ENCODE measurements around the gene ZNF121.
"Not testable (repeated sequence)": the region's sequence is repeated elsewhere in the genome, so short reads cannot be mapped to it uniquely, and the experiment has no call there.

The ZNF121 gene

DNA sequence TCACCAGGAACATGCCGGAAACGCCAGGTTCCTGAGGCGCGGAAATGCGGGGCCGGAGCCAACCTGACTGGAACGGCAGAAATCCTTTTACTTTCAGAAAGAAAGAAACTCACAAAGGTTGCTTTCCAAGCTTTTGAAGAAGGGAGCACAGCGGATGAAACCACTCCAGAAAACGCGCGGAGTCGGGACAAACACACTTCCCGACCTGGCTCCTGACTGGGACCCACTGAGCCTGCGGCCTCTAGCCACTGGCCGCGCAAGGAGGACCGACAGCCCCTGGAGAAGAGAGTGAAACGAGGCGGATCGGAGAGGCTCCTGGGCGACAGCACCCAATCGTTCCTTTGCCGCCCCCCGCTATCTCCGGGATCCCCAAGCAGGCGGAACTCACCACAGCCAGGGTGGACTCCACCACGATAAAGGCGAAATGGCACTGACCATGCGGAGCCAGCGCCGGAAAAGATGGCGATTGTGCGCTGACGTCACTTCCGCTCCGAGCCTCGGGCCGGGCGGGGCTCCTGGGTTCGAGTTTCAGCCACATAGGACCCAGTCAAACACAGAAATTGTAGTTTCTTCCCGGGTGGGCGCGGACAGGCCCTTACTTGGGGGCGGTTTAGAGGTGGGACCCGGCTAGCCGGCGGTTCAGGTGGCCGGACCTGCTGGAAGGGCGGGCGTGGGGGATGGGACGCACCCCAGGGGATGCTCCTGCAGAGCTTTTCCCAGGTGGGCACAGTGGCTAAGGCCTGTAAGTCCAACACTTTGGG is at the start of gene ZNF121:
Gene ZNF121 (minus strand): TSS at position 432 of the 761 bp plus-strand sequence. CDS start 16,407 bp downstream, outside the sequence.
- peak; percentile 48 for DNase-seq (ENCODE audit: low read depth)

GRCh38 chr19:9627856-9628255 is 43.6 kb upstream of the ZNF121 start:
- DNase-seq (ENCODE audit: low read depth): no peak

DNA sequence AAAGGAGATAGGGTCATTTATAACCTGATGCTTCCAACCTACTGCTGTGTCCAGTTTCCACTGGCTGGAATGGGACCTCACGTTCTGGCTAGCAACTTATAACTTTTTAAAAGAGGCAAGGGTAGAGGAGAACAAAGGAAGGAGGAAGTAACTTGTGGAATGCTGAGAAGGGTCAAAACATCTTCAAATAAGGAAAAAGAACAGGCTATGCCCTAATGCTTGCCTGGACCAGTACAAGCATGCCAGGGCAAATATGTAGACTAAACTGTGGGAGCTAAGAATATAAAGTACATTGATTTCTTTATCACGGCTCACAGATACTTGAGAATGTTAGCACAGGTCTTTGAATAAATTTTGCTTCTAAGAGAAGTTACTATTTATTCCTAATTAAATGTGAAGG is 38.2 kb upstream of the ZNF121 start:
- DNase-seq (ENCODE audit: low read depth): no peak

GRCh38 chr19:9621156-9622037 is 37.1 kb upstream of the ZNF121 start, which contains the start of gene ZNF561:
Gene ZNF561 (minus strand): TSS chr19:9621232. CDS start chr19:9619456, 1,776 bp downstream.
- DNase-seq (ENCODE audit: low read depth): peak; percentile 75

- no peak for DNase-seq (ENCODE audit: low read depth)
Measured at GRCh38 chr19:9620842-9621155, 36.5 kb upstream of the ZNF121 start.

- no peak for DNase-seq (ENCODE audit: low read depth)
Measured at GRCh38 chr19:9615844-9616243, 31.5 kb upstream of the ZNF121 start.

DNA sequence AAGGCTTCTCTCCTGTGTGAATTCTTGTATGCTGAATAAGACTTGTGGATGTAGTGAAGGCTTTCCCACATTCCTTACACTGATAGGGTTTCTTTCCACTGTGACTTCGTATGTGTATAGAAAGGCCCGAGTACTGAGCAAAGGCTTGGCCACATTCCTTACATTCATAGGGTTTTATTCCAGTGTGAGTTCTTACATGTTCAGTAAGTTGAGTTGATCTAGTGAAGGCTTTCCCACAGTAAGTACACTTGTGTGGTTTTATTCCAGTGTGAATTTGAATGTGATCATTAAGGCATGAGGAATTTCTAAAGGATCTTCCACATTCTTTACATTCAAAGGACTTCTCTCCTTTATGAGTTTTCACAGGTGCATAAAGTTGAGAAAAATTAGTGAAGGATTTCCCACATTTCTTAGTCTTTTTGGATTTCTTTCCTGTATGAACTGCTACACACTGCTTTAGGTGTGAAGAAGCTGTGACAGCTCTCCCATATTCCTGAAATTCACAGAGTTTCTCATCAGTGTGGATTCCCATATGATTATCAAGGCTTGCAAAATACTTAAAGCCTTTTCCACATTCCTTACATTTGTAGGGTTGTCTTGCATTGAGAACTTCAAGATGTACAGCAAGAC is 26.3 kb upstream of the ZNF121 start:
- DNase-seq (ENCODE audit: low read depth): no peak

DNA sequence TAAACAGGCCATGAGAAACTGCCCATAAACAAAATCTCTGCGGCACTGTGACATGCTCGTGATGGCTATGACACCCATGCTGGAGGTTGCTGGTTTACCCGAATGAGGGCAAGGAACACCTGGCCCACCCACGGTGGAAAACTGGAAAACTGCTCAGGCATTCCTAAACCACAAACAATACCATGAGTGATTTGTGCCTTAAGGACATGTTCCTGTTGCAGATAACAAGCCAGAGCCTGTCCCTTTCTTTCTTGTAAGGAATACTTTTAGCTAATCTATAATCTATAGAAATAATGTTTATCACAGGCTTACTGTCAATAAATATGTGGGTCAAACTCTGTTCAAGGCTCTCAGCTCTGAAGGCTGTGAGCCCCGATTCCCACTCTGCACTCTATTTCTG is 24.6 kb upstream of the ZNF121 start:
- DNase-seq (ENCODE audit: low read depth): no peak

DNA sequence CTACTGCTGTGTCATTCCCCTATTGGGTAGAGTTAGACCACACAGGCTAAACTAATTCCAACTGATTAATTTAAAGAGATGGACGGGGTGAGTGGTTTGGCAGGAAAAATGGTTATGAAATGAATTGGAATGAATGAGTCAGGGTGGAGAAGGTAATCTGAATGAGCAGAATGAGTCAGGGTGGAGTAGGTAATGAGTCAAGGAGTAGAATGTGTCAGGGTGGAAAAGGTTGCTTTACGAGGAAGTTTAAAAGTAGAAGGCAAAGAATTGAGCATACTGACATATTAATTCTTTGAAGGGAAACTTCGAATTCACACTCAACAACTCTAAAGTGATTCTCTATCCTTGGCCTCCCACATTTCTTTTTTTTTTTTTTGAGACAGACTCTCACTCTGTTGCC is 12.7 kb upstream of the ZNF121 start:
- DNase-seq (ENCODE audit: low read depth): peak; percentile 62

- DNase-seq (ENCODE audit: low read depth): peak; percentile 21
Measured at GRCh38 chr19:9586764-9587163, 2.5 kb upstream of the ZNF121 start.

- not testable (repeated sequence) for DNase-seq (ENCODE audit: low read depth)
Measured at GRCh38 chr19:9582081-9582725, 2.1 kb downstream of the ZNF121 start.

GRCh38 chr19:9580728-9581127 is 3.6 kb downstream of the ZNF121 start:
- no peak for DNase-seq (ENCODE audit: low read depth)

GRCh38 chr19:9570255-9570654 is 14.0 kb downstream of the ZNF121 start:
- DNase-seq (ENCODE audit: low read depth): no peak

DNA sequence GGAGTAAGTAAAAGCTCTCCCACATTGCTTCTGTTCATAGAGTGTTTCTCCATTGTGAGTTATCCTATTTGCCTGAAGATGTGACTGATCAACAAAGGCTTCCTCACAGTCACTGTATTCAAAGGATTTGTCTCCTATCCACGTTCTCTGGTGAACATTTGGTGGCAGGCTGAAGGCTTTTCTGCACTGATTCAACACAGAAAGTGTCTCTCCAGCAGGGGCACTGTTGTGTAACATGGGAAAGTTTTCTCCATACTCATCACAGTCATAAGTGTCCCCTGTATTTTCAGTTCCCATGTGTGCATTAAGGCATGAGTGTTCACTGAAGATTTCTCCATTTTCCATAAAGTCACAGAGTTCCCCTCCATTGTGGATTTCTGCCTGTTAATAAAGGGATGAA is 17.6 kb downstream of the ZNF121 start:
- no peak for DNase-seq (ENCODE audit: low read depth)

DNA sequence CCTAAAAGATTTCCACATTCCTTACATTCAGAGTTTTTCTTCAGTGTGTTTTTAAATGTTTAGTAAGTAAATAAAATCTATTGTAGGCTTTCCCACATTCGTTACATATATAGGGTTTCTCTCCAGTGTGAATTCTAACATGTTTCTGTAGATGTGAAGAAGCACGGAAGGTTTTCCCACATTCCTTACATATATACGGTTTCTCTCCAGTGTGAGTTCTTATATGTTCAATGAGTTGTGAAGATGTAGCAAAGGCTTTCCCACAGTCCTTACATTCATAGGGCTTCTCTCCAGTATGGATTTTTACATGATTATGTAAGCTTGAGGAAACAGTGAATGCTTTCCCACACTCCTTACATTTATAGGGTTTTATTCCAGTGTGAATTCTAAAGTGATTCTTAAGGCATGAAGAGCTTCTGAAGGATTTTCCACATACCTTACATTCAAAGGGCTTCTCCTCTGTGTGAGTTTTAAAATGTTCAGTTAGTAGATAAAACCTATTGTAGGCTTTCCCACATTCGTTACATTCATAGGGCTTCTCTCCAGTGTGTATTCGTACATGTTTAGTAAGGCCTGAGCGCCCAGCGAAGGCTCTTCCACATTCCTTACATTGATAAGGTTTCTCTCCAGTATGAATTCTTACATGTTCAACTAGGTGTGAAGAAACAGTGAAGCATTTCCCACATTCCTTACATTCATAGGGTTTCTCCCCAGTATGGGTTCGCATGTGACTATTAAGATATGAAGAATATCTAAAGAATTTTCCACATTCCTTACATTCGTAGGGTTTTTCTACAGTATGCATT is 18.2 kb downstream of the ZNF121 start:
- DNase-seq (ENCODE audit: low read depth): no peak

DNA sequence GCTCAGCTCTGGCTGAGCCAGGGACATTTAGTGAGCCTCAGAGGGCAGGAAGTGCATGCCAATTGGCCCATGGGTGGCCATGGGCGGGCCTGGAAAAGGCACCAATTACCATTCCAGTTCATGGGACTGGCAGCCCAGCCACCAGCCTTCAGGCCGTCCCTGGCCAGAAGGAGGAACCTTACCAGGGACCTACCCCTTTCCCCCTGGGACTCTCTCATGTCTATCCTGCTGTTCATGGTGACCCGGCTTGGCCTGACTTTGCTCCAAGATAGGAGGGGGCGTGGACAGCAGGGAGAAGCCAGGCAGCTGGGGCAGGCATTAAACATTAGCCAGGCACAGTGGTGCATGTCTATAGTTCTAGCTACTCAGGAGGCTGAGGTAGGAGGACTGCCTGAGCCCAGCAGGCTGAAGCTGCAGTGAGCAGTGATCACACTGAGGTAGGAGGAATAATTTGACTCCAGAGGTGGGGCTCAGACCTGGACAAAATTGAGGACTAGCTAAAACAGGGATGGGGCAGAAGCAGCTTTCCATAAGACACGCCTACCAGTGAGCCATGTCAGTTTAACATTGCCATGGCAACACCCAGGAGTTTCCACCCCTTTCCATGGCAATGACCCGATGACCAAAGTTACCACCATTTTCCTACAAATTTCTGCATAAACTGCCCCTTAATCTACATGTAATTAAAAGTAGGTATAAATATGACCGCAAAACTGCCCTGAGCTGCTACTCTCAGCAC is 31.6 kb downstream of the ZNF121 start:
- no peak for DNase-seq (ENCODE audit: low read depth)

- DNase-seq (ENCODE audit: low read depth): no peak
Measured at GRCh38 chr19:9547870-9548269, 36.4 kb downstream of the ZNF121 start.

DNA sequence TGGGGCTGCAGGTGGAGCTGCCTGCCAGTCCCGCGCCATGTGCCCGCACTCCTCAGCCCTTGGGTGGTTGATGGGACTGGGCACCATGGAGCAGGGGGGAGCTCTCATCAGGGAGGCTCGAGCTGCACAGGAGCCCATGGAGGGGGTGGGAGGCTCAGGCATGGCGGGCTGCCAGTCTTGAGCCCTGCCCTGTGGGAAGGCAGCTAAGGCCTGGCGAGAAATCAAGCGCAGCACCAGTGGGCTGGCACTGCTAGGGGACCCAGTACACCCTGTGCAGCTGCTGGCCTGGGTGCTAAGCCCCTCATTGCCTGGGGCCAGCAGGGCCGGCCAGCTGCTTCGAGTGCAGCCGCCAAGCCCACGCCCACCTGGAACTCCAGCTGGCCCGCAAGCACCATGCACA is 43.0 kb downstream of the ZNF121 start:
- not testable (repeated sequence) for DNase-seq (ENCODE audit: low read depth)

DNA sequence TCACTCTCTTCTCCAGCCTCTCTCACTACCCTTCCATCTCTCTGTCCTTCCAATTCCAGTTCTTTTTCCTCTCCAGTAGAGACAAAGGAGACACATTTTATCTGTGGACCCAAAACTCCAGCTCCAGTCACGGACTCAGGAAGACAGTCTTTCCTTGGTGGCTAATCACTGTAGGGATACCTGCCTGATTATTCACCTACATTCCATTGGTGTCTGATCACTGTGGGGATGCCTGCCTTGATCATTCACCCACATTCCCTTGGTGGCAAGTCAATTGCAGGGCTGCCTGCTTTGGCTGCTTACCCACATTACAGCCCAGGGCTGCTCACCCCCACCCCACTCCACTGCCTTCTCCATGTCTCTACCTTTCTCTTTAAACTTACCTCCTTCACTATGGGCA is 44.4 kb downstream of the ZNF121 start:
- not testable (repeated sequence) for DNase-seq (ENCODE audit: low read depth)

DNA sequence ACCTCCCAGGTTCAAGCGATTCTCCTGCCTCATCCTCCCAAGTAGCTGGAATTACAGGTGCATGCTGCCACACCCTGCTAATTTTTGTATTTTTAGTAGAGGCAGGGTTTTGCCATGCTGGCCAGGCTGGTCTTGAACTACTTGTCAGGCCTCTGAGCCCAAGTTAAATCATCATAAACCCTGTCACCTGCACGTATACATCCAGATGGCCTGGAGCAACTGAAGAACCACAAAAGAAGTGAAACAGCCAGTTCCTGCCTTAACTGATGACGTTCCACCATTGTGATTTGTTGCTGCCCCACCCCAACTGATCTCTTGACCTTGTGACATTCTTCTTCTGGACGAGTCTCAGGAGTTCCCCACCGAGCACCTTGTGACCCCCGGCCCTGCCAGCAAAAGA is 45.1 kb downstream of the ZNF121 start:
- not testable (repeated sequence) for DNase-seq (ENCODE audit: low read depth)

Measured in GM04504 (cell line).